ENCODE data around the gene FADS1.

DNA sequence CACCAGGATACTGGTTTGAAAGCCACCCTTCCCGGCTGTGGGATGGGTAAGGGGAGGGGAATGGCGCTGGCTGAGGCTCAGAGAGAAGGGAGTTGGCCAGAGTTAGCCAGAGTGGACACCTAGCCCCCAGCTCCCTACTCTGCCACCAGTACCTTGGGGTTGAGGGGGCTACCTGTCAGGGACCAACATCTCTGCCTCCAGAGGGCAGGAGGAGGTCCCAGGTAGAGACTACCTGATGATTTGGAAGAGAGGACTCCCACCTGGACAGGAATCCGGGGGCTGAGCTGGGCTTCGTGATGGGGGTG lies 60.7 kb downstream of the FADS1 start:
- TF ChIP-seq CTCF (conservative IDR thresholded peaks at IDR 0.05), result no peak
- TF ChIP-seq ZFX (IDR thresholded peaks at IDR 0.05), result no peak
